Stimulated activated CD8-positive, alpha-beta memory T cell treated with anti-CD3 and anti-CD28 coated beads, Interleukin-4, amount 100 ng/mL, for 4 hours (primary cell): ENCODE data around the gene MRPL11.

Experiments
- DNase-seq, 2 donors: peaks; one replicate each; pipeline ENCODE4 v3.0.0-alpha.2; 2020; ENCODE audit warnings: low read depth in 2 of 2, low spot score in 1 of 2

MRPL11 gene

GRCh38 chr11:66393954-66394353 lies 44.7 kb downstream of the MRPL11 start:
- no peak for DNase-seq

DNA sequence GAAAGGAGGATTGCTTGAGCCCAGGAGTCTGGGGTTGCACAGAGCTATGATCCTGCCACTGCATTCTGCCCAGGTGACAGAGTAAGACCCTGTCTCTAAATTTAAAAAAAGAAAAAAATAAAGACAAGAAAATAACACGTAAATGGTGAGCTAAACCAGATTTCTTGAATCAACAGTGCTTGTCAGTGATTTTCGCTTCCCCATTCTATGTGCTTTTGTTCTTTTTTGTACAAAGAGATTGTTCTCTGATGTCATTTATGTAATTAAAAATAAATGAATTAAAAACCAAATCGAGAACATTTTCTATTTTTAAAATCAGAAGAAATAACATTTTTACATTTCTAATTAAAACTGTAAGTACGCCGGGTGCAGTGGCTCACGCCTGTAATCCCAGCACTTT lies 47.3 kb downstream of the MRPL11 start:
- DNase-seq, result no peak

- peak; percentile 33 to 39 for DNase-seq
Observed at GRCh38 chr11:66388780-66389386, 49.8 kb downstream of the MRPL11 start.

GRCh38 chr11:66386171-66387069 lies 52.2 kb downstream of the MRPL11 start:
- DNase-seq, result peak; percentile 61 to 79
